GM12878 (cell line): ENCODE measurements around the gene TMEM72. TPM values are rescaled to one million over a fixed set of nuclear protein-coding genes. Genes with fewer than 3 reads are reported as not detected.

ENCODE experiments used
- ATAC-seq: fragments of 200-7000 bp; cut with Tn5 transposase; 3 replicates; pipeline ENCODE4 v1.9.1; 2020; ENCODE audit warnings: mild to moderate bottlenecking, moderate library complexity
- BruUV-seq: library from RNA; stranded (reverse); fragments of 400-500 nt; replicated peaks from 2 replicates; lab custom pipeline; 2021; lab: Mats Ljungman, UMichigan
- CTCF ChIA-PET: fragments of 300-600 bp; sonication (Branson Sonifier 250); formaldehyde crosslinking; extraction: SDS; loops from one replicate; lab custom pipeline; 2021; ENCODE audit warnings: inconsistent platforms; lab: Yijun Ruan, JAX
- POLR2A ChIA-PET: fragments of 350-600 bp; formaldehyde crosslinking; extraction: SDS; loops from one replicate; lab custom pipeline; 2021; ENCODE audit warnings: inconsistent platforms; lab: Charles Lee
- RAD21 ChIA-PET: fragments of 300-600 bp; sonication (Branson Sonifier 250); formaldehyde crosslinking; loops from one replicate; lab custom pipeline; 2023; ENCODE audit warnings: antibody characterized with exemption; ENCODE audit not compliant: unreplicated experiment; lab: Charles Lee
- SMC1A ChIA-PET: fragments of 300-600 bp; sonication (Branson Sonifier 250); formaldehyde crosslinking; loops from one replicate; lab custom pipeline; 2023; ENCODE audit not compliant: unreplicated experiment, uncharacterized antibody; lab: Charles Lee
- DNase-seq: peaks from one replicate; pipeline ENCODE4 v3.0.0-alpha.2; 2011; ENCODE audit warnings: low read depth, low spot score
- FAIRE-seq: peaks from 3 replicates; lab custom pipeline; 2011; peaks lifted over from hg19 to GRCh38; lab: Jason Lieb, UNC
- H2AFZ ChIP-seq: 2 replicates; pipeline ENCODE4 v1.6.0; 2011; ENCODE audit warnings: low read depth, low read length, control low read depth; ENCODE audit not compliant: control insufficient read depth
- H3K27ac ChIP-seq: 2 replicates; pipeline ENCODE4 v1.5.1; 2011; ENCODE audit warnings: control low read depth; ENCODE audit not compliant: control insufficient read depth, insufficient read depth
- H3K27me3 ChIP-seq, 2 experiments: replicated peaks in 1 of 2; 2 replicates each; pipeline versions ENCODE4 v1.6.0 to v1.6.1; 2011; ENCODE audit warnings: low read length in 1 of 2; ENCODE audit not compliant: control insufficient read depth in 2 of 2, insufficient read depth in 2 of 2
- H3K36me3 ChIP-seq, 2 experiments: 2 replicates each; pipeline ENCODE4 v1.5.1; 2011; ENCODE audit warnings: low read length in 1 of 2; ENCODE audit not compliant: control insufficient read depth in 2 of 2, insufficient read depth in 2 of 2
- H3K4me1 ChIP-seq: 2 replicates; pipeline ENCODE4 v1.6.1; 2011; ENCODE audit warnings: mild to moderate bottlenecking, low read length, moderate library complexity, mixed read lengths; ENCODE audit not compliant: control insufficient read depth, insufficient read depth
- H3K4me2 ChIP-seq: 2 replicates; pipeline ENCODE4 v1.6.0; 2011; ENCODE audit warnings: control low read depth; ENCODE audit not compliant: control insufficient read depth, insufficient read depth
- H3K4me3 ChIP-seq: fragments of 200-600 bp; sonication (generic); 2 replicates; pipeline ENCODE4 v1.5.1; 2016
- H3K79me2 ChIP-seq: 2 replicates; pipeline ENCODE4 v1.6.0; 2011; ENCODE audit warnings: low read length; ENCODE audit not compliant: control insufficient read depth, insufficient read depth
- H3K9ac ChIP-seq: 2 replicates; pipeline ENCODE4 v1.8.0; 2011; ENCODE audit warnings: low read length, control low read depth, mixed read lengths; ENCODE audit not compliant: control insufficient read depth, insufficient read depth
- H3K9me3 ChIP-seq: replicated peaks from 3 replicates; pipeline ENCODE4 v1.5.1; 2011; ENCODE audit warnings: mild to moderate bottlenecking, low read length; ENCODE audit not compliant: control insufficient read depth, insufficient read depth
- H4K20me1 ChIP-seq: 2 replicates; pipeline ENCODE4 v1.6.0; 2011; ENCODE audit not compliant: control insufficient read depth, insufficient read depth
- ASH2L ChIP-seq: fragments of 300-600, 200-600 bp; sonication (generic); IDR thresholded peaks from 2 replicates; pipeline ENCODE4 v1.6.1; 2017; ENCODE audit warnings: low read depth, mild to moderate bottlenecking, borderline replicate concordance
- MTA2 ChIP-seq: fragments of 450-650 bp; IDR thresholded peaks from 2 replicates; pipeline ENCODE4 v1.6.1; 2016; ENCODE audit warnings: low read depth, mild to moderate bottlenecking, moderate library complexity
- NR2C2 ChIP-seq: IDR thresholded peaks from 2 replicates; pipeline ENCODE4 v1.6.1; 2011; ENCODE audit warnings: borderline replicate concordance, low read depth; ENCODE audit not compliant: control insufficient read depth, insufficient read length
- SMC3 ChIP-seq: IDR thresholded peaks from 2 replicates; pipeline ENCODE4 v1.6.1; 2011; ENCODE audit warnings: low read length, improper control_type of control experiment, borderline replicate concordance
- WGBS: methylation state at CpG from one replicate; pipeline ENCODE4 v1.1.6; 2016; ENCODE audit warnings: low lambda C conversion rate; ENCODE audit not compliant: insufficient replicate concordance, insufficient coverage; ENCODE audit errors: missing lambda C conversion rate; 5-methylcytosine and 5-hydroxymethylcytosine counted together
- in situ Hi-C: fragments of 300-500 bp; cut with MboI; formaldehyde crosslinking; loops from 9 replicates; pipeline ENCODE4 v1.14.3; 2018; ENCODE audit warnings: mixed read lengths
- intact Hi-C: fragments of 100-400 bp; cut with micrococcal nuclease; formaldehyde crosslinking; loops from one replicate; pipeline ENCODE4 v1.14.2; 2022; ENCODE audit not compliant: unreplicated experiment
- polyA plus RNA-seq, 11 experiments: library from polyadenylated mRNA; depleted of rRNA in 4 of 11; unstranded in 6 of 11; stranded (reverse) in 5 of 11; fragments of >200 nt; fragmentation: Nextera tagmentation in 4 of 11; fragmentation: Illumina TruSeq in 1 of 11; extraction: Ambion mirVana in 4 of 11; extraction: Trizol in 1 of 11; gene quantifications; 1 replicate in 1 of 11; 2 replicates in 10 of 11; pipeline versions ENCODE4 v1.2.1 to v1.2.3, GENCODE V29; 2011 to 2016; ENCODE audit warnings: inconsistent platforms in 2 of 11, missing spikeins in 2 of 11, low read depth in 1 of 11
- total RNA-seq, 4 experiments: library from RNA; depleted of rRNA in 3 of 4; stranded (reverse); fragments of >200 nt in 3 of 4; fragmentation: Illumina TruSeq in 1 of 4; extraction: Trizol in 1 of 4; gene quantifications; 2 replicates each; pipeline versions ENCODE4 v1.2.1 to v1.2.3, GENCODE V29; 2013 to 2021
- TF ChIP-seq, protein P1 (sequence below): fragments of 450-650 bp; IDR thresholded peaks from 2 replicates; pipeline ENCODE4 v1.6.1; 2016; ENCODE audit warnings: mild to moderate bottlenecking, moderate library complexity, borderline replicate concordance
- TF ChIP-seq, protein P2 (sequence below): IDR thresholded peaks from 2 replicates; pipeline ENCODE4 v1.6.1; 2011; ENCODE audit warnings: mild to moderate bottlenecking, low read depth, low read length, moderate library complexity; ENCODE audit not compliant: insufficient replicate concordance
- TF ChIP-seq, protein P3 (sequence below): fragments of 450-650 bp; IDR thresholded peaks from 2 replicates; pipeline ENCODE4 v1.6.1; 2018; ENCODE audit warnings: borderline replicate concordance, mild to moderate bottlenecking; ENCODE audit not compliant: partially characterized antibody
- TF ChIP-seq, protein P4 (sequence below): fragments of 450-650 bp; IDR thresholded peaks from 2 replicates; pipeline ENCODE4 v1.6.1; 2014; ENCODE audit warnings: mild to moderate bottlenecking
- TF ChIP-seq, protein P5 (sequence below): fragments of 450-650 bp; IDR thresholded peaks from 2 replicates; pipeline ENCODE4 v1.6.1; 2017; ENCODE audit warnings: mild to moderate bottlenecking

The TMEM72 gene
- total and polyA plus RNA-seq, 10 of the 15 experiments (the other 5 are each of a cell fraction or from before 2014, with no cell fraction given): 0.12 TPM; not detected in 9

DNA sequence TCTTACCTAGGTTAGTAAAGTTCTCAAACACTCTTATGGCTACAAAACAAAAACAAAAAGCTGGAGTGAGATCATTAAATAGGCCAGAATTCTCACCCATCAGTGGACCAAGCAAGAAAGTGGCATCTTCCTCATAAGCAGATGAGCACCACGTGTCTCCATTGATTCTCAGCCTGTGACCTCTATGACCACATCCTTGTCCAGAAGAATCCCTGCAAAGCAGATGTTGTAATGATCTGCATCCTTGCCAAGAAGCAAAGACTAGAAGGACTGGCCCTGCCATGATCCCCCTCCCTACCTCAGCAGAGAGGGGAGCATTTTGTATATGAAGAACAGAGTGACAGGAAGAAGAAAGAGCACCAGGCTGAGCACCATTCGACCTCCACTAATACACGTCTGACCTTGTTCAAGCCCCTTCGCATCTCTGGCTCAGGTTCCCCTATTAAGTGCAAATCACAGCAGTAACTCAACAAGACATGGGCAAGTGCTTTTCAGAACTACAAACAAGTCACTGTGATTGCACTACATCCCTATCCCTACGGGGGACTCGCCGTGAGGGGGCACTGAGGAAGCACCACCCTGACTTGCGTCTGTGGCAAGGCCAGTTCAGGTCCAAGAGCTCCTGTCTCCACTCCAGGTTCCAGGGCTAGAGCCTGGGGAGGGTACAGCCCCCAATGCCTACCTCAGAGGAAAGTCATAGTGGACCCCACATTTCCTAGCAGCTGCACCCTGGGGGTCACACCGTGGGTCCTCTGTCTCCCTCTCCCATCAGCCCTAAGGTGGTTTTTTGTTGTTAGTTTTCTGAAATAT lies 26.3 kb downstream of the TMEM72 start (continued):
- TF ChIP-seq, protein P1, sequence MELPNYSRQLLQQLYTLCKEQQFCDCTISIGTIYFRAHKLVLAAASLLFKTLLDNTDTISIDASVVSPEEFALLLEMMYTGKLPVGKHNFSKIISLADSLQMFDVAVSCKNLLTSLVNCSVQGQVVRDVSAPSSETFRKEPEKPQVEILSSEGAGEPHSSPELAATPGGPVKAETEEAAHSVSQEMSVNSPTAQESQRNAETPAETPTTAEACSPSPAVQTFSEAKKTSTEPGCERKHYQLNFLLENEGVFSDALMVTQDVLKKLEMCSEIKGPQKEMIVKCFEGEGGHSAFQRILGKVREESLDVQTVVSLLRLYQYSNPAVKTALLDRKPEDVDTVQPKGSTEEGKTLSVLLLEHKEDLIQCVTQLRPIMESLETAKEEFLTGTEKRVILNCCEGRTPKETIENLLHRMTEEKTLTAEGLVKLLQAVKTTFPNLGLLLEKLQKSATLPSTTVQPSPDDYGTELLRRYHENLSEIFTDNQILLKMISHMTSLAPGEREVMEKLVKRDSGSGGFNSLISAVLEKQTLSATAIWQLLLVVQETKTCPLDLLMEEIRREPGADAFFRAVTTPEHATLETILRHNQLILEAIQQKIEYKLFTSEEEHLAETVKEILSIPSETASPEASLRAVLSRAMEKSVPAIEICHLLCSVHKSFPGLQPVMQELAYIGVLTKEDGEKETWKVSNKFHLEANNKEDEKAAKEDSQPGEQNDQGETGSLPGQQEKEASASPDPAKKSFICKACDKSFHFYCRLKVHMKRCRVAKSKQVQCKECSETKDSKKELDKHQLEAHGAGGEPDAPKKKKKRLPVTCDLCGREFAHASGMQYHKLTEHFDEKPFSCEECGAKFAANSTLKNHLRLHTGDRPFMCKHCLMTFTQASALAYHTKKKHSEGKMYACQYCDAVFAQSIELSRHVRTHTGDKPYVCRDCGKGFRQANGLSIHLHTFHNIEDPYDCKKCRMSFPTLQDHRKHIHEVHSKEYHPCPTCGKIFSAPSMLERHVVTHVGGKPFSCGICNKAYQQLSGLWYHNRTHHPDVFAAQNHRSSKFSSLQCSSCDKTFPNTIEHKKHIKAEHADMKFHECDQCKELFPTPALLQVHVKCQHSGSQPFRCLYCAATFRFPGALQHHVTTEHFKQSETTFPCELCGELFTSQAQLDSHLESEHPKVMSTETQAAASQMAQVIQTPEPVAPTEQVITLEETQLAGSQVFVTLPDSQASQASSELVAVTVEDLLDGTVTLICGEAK: no peak
- TF ChIP-seq NR2C2: no peak
- TF ChIP-seq, protein P2, sequence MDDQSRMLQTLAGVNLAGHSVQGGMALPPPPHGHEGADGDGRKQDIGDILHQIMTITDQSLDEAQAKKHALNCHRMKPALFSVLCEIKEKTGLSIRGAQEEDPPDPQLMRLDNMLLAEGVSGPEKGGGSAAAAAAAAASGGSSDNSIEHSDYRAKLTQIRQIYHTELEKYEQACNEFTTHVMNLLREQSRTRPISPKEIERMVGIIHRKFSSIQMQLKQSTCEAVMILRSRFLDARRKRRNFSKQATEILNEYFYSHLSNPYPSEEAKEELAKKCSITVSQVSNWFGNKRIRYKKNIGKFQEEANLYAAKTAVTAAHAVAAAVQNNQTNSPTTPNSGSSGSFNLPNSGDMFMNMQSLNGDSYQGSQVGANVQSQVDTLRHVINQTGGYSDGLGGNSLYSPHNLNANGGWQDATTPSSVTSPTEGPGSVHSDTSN: no peak
- TF ChIP-seq SMC3: no peak

DNA sequence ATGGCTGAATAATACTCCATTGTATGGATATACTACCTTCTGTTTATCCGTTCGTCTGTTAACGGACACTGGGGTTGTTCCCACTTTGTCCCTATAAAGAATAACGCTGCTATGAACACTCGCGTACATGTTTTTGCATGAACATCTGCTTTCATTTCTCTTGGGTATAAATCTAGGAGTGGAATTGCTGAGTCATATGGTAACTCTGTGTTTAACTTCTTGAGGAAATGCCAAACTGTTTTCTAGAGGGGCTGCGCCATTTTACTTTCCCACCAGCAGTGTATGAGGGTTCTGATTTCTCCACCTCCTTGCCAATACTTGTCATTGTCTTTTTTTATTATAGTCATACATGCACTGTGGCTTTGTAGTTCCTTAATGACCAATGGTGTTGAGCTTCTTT lies 27.8 kb downstream of the TMEM72 start:
- no peak overlapping the region for H3K4me2 ChIP-seq
- H3K4me1 ChIP-seq: no peaks in the 10 kb centered on the region
- H3K36me3 ChIP-seq: no peaks in the 10 kb centered on the region
- no peaks in the 10 kb centered on the region for H4K20me1 ChIP-seq
- H3K4me3 ChIP-seq: no peak overlapping the region
- H3K79me2 ChIP-seq: no peaks in the 10 kb centered on the region
- no peak for FAIRE-seq
- peaks cover 3% of the 10 kb centered on the region for H3K9me3 ChIP-seq
- H3K27ac ChIP-seq: no peak overlapping the region
- in situ Hi-C loops: no loop called here
- BruUV-seq: no TSS peak
- no peak for DNase-seq
- CTCF ChIA-PET: interaction anchor here (1.6 kb wide), 1 partner anchor 27 kb away, joined by 4 read pairs; no protein-coding TSS in a partner anchor
- POLR2A ChIA-PET: interaction anchor here (1.8 kb wide), 1 partner anchor 24 kb away, joined by 4 read pairs; no protein-coding TSS in a partner anchor
- no peak for ATAC-seq
- SMC1A ChIA-PET: no interaction called here
- 81% methylated on average over 7 of the region's 7 CpGs for WGBS
- no peak overlapping the region for H3K9ac ChIP-seq
- no peak overlapping the region for H2AFZ ChIP-seq
- no peaks in the 10 kb centered on the region for H3K27me3 ChIP-seq
- intact Hi-C loops: no loop called here
- RAD21 ChIA-PET: no interaction called here
- TF ChIP-seq ASH2L (no peak), MTA2 (no peak)
- TF ChIP-seq, protein P3, sequence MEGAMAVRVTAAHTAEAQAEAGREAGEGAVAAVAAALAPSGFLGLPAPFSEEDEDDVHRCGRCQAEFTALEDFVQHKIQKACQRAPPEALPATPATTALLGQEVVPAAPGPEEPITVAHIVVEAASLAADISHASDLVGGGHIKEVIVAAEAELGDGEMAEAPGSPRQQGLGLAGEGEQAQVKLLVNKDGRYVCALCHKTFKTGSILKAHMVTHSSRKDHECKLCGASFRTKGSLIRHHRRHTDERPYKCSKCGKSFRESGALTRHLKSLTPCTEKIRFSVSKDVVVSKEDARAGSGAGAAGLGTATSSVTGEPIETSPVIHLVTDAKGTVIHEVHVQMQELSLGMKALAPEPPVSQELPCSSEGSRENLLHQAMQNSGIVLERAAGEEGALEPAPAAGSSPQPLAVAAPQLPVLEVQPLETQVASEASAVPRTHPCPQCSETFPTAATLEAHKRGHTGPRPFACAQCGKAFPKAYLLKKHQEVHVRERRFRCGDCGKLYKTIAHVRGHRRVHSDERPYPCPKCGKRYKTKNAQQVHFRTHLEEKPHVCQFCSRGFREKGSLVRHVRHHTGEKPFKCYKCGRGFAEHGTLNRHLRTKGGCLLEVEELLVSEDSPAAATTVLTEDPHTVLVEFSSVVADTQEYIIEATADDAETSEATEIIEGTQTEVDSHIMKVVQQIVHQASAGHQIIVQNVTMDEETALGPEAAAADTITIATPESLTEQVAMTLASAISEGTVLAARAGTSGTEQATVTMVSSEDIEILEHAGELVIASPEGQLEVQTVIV: no peak
- TF ChIP-seq, protein P4, sequence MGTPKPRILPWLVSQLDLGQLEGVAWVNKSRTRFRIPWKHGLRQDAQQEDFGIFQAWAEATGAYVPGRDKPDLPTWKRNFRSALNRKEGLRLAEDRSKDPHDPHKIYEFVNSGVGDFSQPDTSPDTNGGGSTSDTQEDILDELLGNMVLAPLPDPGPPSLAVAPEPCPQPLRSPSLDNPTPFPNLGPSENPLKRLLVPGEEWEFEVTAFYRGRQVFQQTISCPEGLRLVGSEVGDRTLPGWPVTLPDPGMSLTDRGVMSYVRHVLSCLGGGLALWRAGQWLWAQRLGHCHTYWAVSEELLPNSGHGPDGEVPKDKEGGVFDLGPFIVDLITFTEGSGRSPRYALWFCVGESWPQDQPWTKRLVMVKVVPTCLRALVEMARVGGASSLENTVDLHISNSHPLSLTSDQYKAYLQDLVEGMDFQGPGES: no peak
- TF ChIP-seq, protein P5, sequence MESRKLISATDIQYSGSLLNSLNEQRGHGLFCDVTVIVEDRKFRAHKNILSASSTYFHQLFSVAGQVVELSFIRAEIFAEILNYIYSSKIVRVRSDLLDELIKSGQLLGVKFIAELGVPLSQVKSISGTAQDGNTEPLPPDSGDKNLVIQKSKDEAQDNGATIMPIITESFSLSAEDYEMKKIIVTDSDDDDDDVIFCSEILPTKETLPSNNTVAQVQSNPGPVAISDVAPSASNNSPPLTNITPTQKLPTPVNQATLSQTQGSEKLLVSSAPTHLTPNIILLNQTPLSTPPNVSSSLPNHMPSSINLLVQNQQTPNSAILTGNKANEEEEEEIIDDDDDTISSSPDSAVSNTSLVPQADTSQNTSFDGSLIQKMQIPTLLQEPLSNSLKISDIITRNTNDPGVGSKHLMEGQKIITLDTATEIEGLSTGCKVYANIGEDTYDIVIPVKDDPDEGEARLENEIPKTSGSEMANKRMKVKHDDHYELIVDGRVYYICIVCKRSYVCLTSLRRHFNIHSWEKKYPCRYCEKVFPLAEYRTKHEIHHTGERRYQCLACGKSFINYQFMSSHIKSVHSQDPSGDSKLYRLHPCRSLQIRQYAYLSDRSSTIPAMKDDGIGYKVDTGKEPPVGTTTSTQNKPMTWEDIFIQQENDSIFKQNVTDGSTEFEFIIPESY: no peak
